Fibroblast of lung (primary cell): ENCODE measurements around the gene DIP2C.

Experiments used
- CTCF ChIP-seq, 2 donors: IDR thresholded peaks in 1 of 2; conservative IDR thresholded peaks in 1 of 2; 1 replicate in 1 of 2; 2 replicates in 1 of 2; pipeline ENCODE4 v1.5.1; 2011 to 2012; ENCODE audit warnings: low read length in 2 of 2, control low read depth in 1 of 2, inconsistent platforms in 1 of 2, low read depth in 1 of 2, mild to moderate bottlenecking in 1 of 2
- EZH2 ChIP-seq: IDR thresholded peaks from 2 replicates; pipeline ENCODE4 v1.5.1; 2012; ENCODE audit warnings: low read length, control low read depth, mild to moderate bottlenecking; ENCODE audit errors: missing control alignments

GRCh38 chr10:477620-478019 is 211.8 kb downstream of the DIP2C start:
- TF ChIP-seq CTCF (conservative IDR thresholded peaks at IDR 0.05 in 1 of 2, IDR thresholded peaks at IDR 0.05 in 1 of 2; ENCODE audit: low read depth in 1 of 2, low read length in 2 of 2), result no peak
- no peak for TF ChIP-seq EZH2
